UCSD-AML1 (cell line): ENCODE results near the gene ITK.

Source experiments
- DNase-seq: peaks from one replicate; lab custom pipeline; 2025; ENCODE audit not compliant: unreplicated experiment; lab: John Stamatoyannopoulos, UW

ITK gene

GRCh38 chr5:157278319-157279037 is 97.8 kb downstream of the ITK start:
- no peak for DNase-seq

GRCh38 chr5:157279605-157280239 is 99.1 kb downstream of the ITK start:
- DNase-seq = no peak

GRCh38 chr5:157280927-157281326 is 100.3 kb downstream of the ITK start:
- DNase-seq = no peak

- DNase-seq = no peak
These were observed 101.5 kb downstream of the ITK start for GRCh38 chr5:157282150-157282549.

- DNase-seq = no peak
These were observed 102.8 kb downstream of the ITK start for GRCh38 chr5:157283434-157283833.

- DNase-seq = no peak
These were observed 104.0 kb downstream of the ITK start for GRCh38 chr5:157284458-157285212.

GRCh38 chr5:157285310-157286035 is 104.8 kb downstream of the ITK start:
- DNase-seq = no peak

- DNase-seq = no peak
These were observed 106.1 kb downstream of the ITK start for GRCh38 chr5:157286761-157287211.

GRCh38 chr5:157288405-157289163 is 107.9 kb downstream of the ITK start:
- no peak for DNase-seq

GRCh38 chr5:157289164-157289819 is 108.7 kb downstream of the ITK start:
- DNase-seq = no peak

- no peak for DNase-seq
These were observed 109.7 kb downstream of the ITK start for GRCh38 chr5:157290156-157290980.

- no peak for DNase-seq
These were observed 110.5 kb downstream of the ITK start for GRCh38 chr5:157290981-157291711.

- DNase-seq = no peak
These were observed 112.0 kb downstream of the ITK start for GRCh38 chr5:157292599-157292998.

- DNase-seq = no peak
These were observed 113.9 kb downstream of the ITK start for GRCh38 chr5:157294407-157295091.

- no peak for DNase-seq
These were observed 114.6 kb downstream of the ITK start for GRCh38 chr5:157295247-157295646.

- no peak for DNase-seq
These were observed 119.9 kb downstream of the ITK start for GRCh38 chr5:157300564-157300963.

- no peak for DNase-seq
These were observed 120.4 kb downstream of the ITK start for GRCh38 chr5:157301066-157301465.

- DNase-seq = no peak
These were observed 122.4 kb downstream of the ITK start for GRCh38 chr5:157303023-157303422.
